Right lobe of liver (tissue), 6 donors: ENCODE data around the gene FNIP2. TPM values are rescaled to one million over a fixed set of nuclear protein-coding genes. Genes with fewer than 3 reads are reported as not detected.

Source experiments
- ATAC-seq, 4 donors: fragments of 200-7000 bp; cut with Tn5 transposase; one replicate each; pipeline ENCODE4 v1.9.1; 2020; ENCODE audit warnings: mild to moderate bottlenecking in 4 of 4, moderate library complexity in 4 of 4
- DNase-seq, 3 donors: peaks; one replicate each; pipeline ENCODE4 v3.0.0-alpha.2; 2020
- H3K27ac ChIP-seq, 3 donors: fragments of 200-600 bp; one replicate each; pipeline ENCODE4 v1.8.0; 2022
- H3K27me3 ChIP-seq, 2 donors: fragments of 200-600 bp; one replicate each; pipeline ENCODE4 v1.8.0; 2022
- H3K36me3 ChIP-seq, 4 donors: fragments of 200-600 bp; sonication (generic) in 1 of 4; one replicate each; pipeline versions ENCODE4 v1.5.1 to v1.8.0; 2017 to 2022; ENCODE audit warnings: control low read depth in 1 of 4
- H3K4me1 ChIP-seq, 4 donors: fragments of 200-600 bp; sonication (generic) in 1 of 4; one replicate each; pipeline versions ENCODE4 v1.5.1 to v1.8.0; 2017 to 2022; ENCODE audit warnings: control low read depth in 1 of 4
- H3K4me3 ChIP-seq, 3 donors: fragments of 200-600 bp; one replicate each; pipeline ENCODE4 v1.8.0; 2022
- H3K9me3 ChIP-seq, 4 donors: fragments of 200-600 bp; sonication (generic) in 1 of 4; one replicate each; pipeline versions ENCODE4 v1.5.1 to v1.8.0; 2017 to 2022; ENCODE audit warnings: control low read depth in 1 of 4
- POLR2A ChIP-seq: fragments of 450-650 bp; IDR thresholded peaks from one replicate; pipeline ENCODE4 v1.6.1; 2017; ENCODE audit warnings: antibody characterized with exemption, mild to moderate bottlenecking
- WGBS: methylation state at CpG from one replicate; pipeline ENCODE4 v1.1.6; 2018; ENCODE audit warnings: low coverage, low lambda C conversion rate; ENCODE audit not compliant: insufficient coverage; ENCODE audit errors: missing lambda C conversion rate; 5-methylcytosine and 5-hydroxymethylcytosine counted together
- intact Hi-C, 2 donors: fragments of 100-400 bp; cut with DNase I; formaldehyde crosslinking; loops; one replicate each; pipeline versions ENCODE4 v1.11.2 to v1.14.1; 2022
- total RNA-seq, 6 experiments: library from RNA; depleted of rRNA in 2 of 6; stranded (reverse); fragments of >200 nt in 2 of 6; fragmentation: NEBNext Ultra II Directional in 3 of 6; extraction: Animal tissue kit (Norgen Biotek cat#: 25700) in 3 of 6; gene quantifications; one replicate each; pipeline versions ENCODE4 v1.1.0 to v1.2.4, GENCODE V29; 2016 to 2023
- TF ChIP-seq, protein P1 (sequence below), 4 donors: fragments of 200-600 bp in 3 of 4; fragments of 450-650 bp in 1 of 4; IDR thresholded peaks; one replicate each; pipeline versions ENCODE4 v1.5.1 to v1.8.0; 2016 to 2022; ENCODE audit warnings: antibody characterized with exemption in 4 of 4, mild to moderate bottlenecking in 2 of 4
- donor health status: DM: no; HTN: yes; CAD: no.
- donor health status: DM: no; HTN: no; CAD: no.
- donor health status: DM: no; HTN: no; CAD: no.
- donor health status: DM: no; HTN: yes; CAD: no.
- donor health status: DM: no; HTN: yes; CAD: no.

FNIP2 gene
- total RNA-seq, 6 experiments from 2014 or later: 34.2 to 67.4 (median 37.8) TPM

DNA sequence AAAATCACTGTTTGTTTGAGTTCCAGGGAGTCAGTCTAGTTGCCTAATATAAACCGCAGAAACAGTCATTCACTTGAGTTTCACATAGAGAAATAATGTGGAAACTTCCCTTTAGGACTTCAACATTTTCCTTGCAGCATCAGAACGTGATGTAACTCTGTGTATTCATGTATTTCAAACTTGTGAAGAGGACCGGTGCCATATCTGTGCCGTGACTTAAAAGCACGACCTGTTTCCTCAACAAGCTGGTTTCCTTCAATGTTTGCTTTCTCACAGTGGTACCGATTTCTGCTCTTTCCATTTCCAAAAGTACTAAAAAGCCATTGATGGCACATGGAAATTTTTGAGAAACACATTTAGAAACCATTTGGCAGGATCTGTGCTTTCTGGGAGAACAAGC lies 167.4 kb downstream of the FNIP2 start:
- Histone ChIP-seq H3K27ac (no peak overlapping the region), H3K36me3 (no peaks in the 10 kb centered on the region), H3K27me3 (no peaks in the 10 kb centered on the region), H3K9me3 (no peaks in the 10 kb centered on the region), H3K4me3 (no peak overlapping the region), H3K4me1 (no peaks in the 10 kb centered on the region)
- ATAC-seq (peak in 3 of 4 donors; percentile 50 to 60 (median 51)), DNase-seq (no peak)
- intact Hi-C loops: no loop called here
- TF ChIP-seq, protein P1, sequence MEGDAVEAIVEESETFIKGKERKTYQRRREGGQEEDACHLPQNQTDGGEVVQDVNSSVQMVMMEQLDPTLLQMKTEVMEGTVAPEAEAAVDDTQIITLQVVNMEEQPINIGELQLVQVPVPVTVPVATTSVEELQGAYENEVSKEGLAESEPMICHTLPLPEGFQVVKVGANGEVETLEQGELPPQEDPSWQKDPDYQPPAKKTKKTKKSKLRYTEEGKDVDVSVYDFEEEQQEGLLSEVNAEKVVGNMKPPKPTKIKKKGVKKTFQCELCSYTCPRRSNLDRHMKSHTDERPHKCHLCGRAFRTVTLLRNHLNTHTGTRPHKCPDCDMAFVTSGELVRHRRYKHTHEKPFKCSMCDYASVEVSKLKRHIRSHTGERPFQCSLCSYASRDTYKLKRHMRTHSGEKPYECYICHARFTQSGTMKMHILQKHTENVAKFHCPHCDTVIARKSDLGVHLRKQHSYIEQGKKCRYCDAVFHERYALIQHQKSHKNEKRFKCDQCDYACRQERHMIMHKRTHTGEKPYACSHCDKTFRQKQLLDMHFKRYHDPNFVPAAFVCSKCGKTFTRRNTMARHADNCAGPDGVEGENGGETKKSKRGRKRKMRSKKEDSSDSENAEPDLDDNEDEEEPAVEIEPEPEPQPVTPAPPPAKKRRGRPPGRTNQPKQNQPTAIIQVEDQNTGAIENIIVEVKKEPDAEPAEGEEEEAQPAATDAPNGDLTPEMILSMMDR (IDR thresholded peaks at IDR 0.05): no peak
- TF ChIP-seq POLR2A: no peak
- WGBS: 48% methylated on average over 6 of the region's 6 CpGs

DNA sequence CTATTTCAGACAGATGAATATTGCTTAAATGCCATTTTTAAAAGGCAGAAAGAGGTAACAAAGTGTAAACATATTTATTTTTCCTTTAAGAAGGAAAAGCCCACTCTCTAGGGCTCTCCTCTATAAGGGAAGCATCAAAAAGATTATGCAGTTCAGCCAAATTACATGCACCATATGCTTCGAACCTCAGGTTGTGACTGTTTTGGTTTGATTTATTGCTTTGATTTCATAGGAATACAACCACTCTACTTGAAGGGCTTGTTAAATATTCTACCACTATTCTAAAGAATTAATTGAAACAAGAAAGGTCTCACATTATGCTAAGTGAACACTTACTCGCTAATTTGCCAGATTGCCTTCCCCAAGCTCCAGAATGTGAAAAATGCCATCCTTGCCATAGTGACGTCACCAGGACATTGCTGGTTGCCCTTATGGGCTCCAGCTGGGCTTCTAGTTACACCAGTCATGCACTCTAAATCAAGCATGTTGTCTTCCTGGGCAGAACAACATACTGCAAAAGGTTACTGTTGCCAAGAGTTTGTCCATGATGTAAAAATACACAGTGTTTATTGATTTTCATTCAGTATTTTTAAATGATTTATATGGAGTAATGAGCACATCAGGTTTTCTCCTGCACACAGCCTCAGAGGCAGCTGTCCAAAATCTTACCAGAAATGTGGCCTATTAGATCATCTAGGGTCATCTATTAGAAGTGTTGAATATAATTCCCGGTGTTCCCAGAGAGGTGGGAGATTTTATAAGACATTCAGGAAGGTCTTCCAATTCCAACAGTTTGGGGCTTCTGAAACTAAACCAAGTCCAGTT lies 169.6 kb downstream of the FNIP2 start:
- no peak overlapping the region for H3K4me3 ChIP-seq
- WGBS: 68% methylated on average over 4 of the region's 4 CpGs
- no peak overlapping the region for H3K27ac ChIP-seq
- DNase-seq (no peak), ATAC-seq (peak in 3 of 4 donors; percentile 36 to 81 (median 53))
- no peaks in the 10 kb centered on the region for H3K36me3 ChIP-seq
- H3K9me3 ChIP-seq: no peaks in the 10 kb centered on the region
- H3K27me3 ChIP-seq: no peaks in the 10 kb centered on the region
- intact Hi-C loops: no loop called here
- no peaks in the 10 kb centered on the region for H3K4me1 ChIP-seq
- TF ChIP-seq, protein P1 (IDR thresholded peaks at IDR 0.05): no peak
- TF ChIP-seq POLR2A: no peak

DNA sequence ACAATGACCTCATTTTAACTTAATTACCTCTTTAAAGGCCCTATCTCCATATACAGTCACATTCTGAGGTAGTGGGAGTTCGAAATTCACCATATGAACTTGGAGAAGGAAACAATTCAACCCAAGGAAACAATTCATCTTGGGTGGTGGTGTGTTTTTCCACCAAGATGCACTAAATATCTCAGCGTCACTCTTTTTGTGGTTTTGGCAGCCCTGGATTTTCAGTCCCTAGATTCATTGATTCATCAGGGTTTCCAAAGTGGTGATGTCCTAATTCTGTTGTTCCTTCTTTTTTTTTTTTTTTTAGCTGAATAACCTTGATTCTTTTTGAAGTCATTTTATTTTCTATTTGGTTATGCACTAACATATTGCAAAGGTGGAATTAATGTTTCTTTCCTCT lies 171.4 kb downstream of the FNIP2 start:
- Histone ChIP-seq H3K4me1 (peaks cover 0 to 2% (median 0%) of the 10 kb centered on the region in 4 donors), H3K9me3 (no peaks in the 10 kb centered on the region), H3K27me3 (no peaks in the 10 kb centered on the region), H3K4me3 (no peak overlapping the region), H3K27ac (no peak overlapping the region), H3K36me3 (no peaks in the 10 kb centered on the region)
- no peak for DNase-seq
- TF ChIP-seq, protein P1 (IDR thresholded peaks at IDR 0.05): no peak
- TF ChIP-seq POLR2A: no peak
- 55% methylated on average over 2 of the region's 2 CpGs for WGBS
- no peak for ATAC-seq
- intact Hi-C loops: no loop called here

DNA sequence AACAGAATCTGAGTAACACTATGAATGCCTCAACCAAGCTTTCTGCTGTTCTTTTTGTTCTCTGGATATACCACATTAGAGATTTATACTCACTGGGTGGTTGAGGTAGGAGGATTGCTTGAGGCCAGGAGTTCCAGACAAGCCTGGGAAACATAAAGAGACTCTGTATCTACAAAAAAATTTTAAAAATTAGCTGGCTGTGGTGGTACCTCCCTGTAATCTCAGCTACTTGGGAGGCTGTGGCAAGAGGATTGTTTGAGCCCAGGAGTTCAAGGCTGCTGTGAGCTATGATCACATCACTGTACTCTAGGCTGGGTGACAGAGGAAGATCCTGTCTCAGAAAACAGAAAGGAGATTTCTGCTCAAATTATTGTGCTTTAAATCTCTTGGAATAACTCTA lies 172.5 kb downstream of the FNIP2 start:
- DNase-seq (no peak), ATAC-seq (no peak)
- Histone ChIP-seq H3K27me3 (no peaks in the 10 kb centered on the region), H3K36me3 (no peaks in the 10 kb centered on the region), H3K27ac (no peak overlapping the region), H3K4me3 (no peak overlapping the region), H3K4me1 (peaks cover 0 to 12% (median 0%) of the 10 kb centered on the region in 4 donors), H3K9me3 (no peaks in the 10 kb centered on the region)
- intact Hi-C loops: no loop called here
- TF ChIP-seq POLR2A: no peak
- TF ChIP-seq, protein P1 (IDR thresholded peaks at IDR 0.05): no peak
